Smooth muscle cell (in vitro differentiated cells): ENCODE data around the gene SH3TC1. TPM values are rescaled to one million over a fixed set of nuclear protein-coding genes. Genes with fewer than 3 reads are reported as not detected.
A peak's percentile ranks its signal among the peaks of the same experiment; 100 is the strongest.

Experiments used
- DNase-seq: peaks from one replicate; lab custom pipeline; 2025; ENCODE audit not compliant: unreplicated experiment; lab: John Stamatoyannopoulos, UW
- H2AFZ ChIP-seq: fragments of 200-600 bp; sonication (generic); 2 replicates; pipeline ENCODE4 v1.6.0; 2016; ENCODE audit warnings: antibody characterized with exemption, low read depth, mild to moderate bottlenecking
- H3F3A ChIP-seq: fragments of 200-600 bp; sonication (generic); 2 replicates; pipeline ENCODE4 v1.6.0; 2017; ENCODE audit warnings: antibody characterized with exemption, low read depth
- H3K27ac ChIP-seq: fragments of 200-600 bp; sonication (generic); 2 replicates; pipeline ENCODE4 v1.5.1; 2016; ENCODE audit warnings: low read depth, mild to moderate bottlenecking
- H3K27me3 ChIP-seq: fragments of 200-600 bp; sonication (generic); 2 replicates; pipeline ENCODE4 v1.6.1; 2016; ENCODE audit warnings: low read depth, mild to moderate bottlenecking
- H3K36me3 ChIP-seq: fragments of 200-600 bp; sonication (generic); 2 replicates; pipeline ENCODE4 v1.5.1; 2016; ENCODE audit warnings: low read depth
- H3K4me1 ChIP-seq: fragments of 200-600 bp; sonication (generic); 2 replicates; pipeline ENCODE4 v1.5.1; 2016; ENCODE audit warnings: low read depth
- H3K4me2 ChIP-seq: fragments of 200-600 bp; sonication (generic); 2 replicates; pipeline ENCODE4 v1.6.0; 2016; ENCODE audit warnings: mild to moderate bottlenecking
- H3K4me3 ChIP-seq: fragments of 200-600 bp; sonication (generic); 2 replicates; pipeline ENCODE4 v1.5.1; 2016; ENCODE audit warnings: mild to moderate bottlenecking
- H3K79me2 ChIP-seq: fragments of 200-600 bp; sonication (generic); 2 replicates; pipeline ENCODE4 v1.6.0; 2016; ENCODE audit warnings: low read depth, mild to moderate bottlenecking
- H3K9ac ChIP-seq: fragments of 200-600 bp; sonication (generic); 2 replicates; pipeline ENCODE4 v1.6.0; 2016; ENCODE audit warnings: low read depth
- H3K9me3 ChIP-seq: fragments of 200-600 bp; sonication (generic); replicated peaks from 2 replicates; pipeline ENCODE4 v1.5.1; 2016; ENCODE audit warnings: low read depth
- H4K20me1 ChIP-seq: fragments of 200-600 bp; sonication (generic); 2 replicates; pipeline ENCODE4 v1.6.0; 2016; ENCODE audit warnings: low read depth
- WGBS: methylation state at CpG from one replicate; pipeline ENCODE4 v1.1.7; 2016; ENCODE audit warnings: low lambda C conversion rate; 5-methylcytosine and 5-hydroxymethylcytosine counted together
- polyA plus RNA-seq: library from polyadenylated mRNA; unstranded; fragments of >200 nt; fragmentation: Nextera tagmentation; extraction: Ambion mirVana; gene quantifications from 2 replicates; pipeline ENCODE4 v1.2.1, GENCODE V29; 2016
- total RNA-seq: library from RNA; depleted of rRNA; stranded (reverse); fragments of >200 nt; gene quantifications from 2 replicates; pipeline ENCODE4 v1.2.3, GENCODE V29; 2014
- TF ChIP-seq, protein P1 (sequence below): fragments of 200-600 bp; sonication (generic); IDR thresholded peaks from 2 replicates; pipeline ENCODE4 v1.5.1; 2017; ENCODE audit warnings: borderline replicate concordance, mild to moderate bottlenecking, antibody characterized with exemption; ENCODE audit not compliant: insufficient read depth, poor library complexity, severe bottlenecking

SH3TC1 gene
- total RNA-seq (7.8 TPM in 2 replicates), polyA plus RNA-seq (12.1 and 17.7 TPM in 2 replicates)

- Histone ChIP-seq H3K27ac (peak within 1 kb of the TSS; percentile 52), H2AFZ (no peak within 1 kb of the TSS), H3K9ac (no peak within 1 kb of the TSS), H3K27me3 (no peaks in the 10 kb centered on the region), H3K79me2 (peaks cover 17% of the 10 kb centered on the region), H3K9me3 (no peaks in the 10 kb centered on the region), H3F3A (no peaks in the 10 kb centered on the region), H3K36me3 (no peaks in the 10 kb centered on the region), H3K4me3 (peak within 1 kb of the TSS; percentile 39), H3K4me1 (peaks cover 11% of the 10 kb centered on the region), H3K4me2 (peak within 1 kb of the TSS; percentile 81), H4K20me1 (no peaks in the 10 kb centered on the region)
- 41% methylated on average over 32 of the region's 32 CpGs for WGBS
- DNase-seq, result peak; percentile 58
- TF ChIP-seq, protein P1, sequence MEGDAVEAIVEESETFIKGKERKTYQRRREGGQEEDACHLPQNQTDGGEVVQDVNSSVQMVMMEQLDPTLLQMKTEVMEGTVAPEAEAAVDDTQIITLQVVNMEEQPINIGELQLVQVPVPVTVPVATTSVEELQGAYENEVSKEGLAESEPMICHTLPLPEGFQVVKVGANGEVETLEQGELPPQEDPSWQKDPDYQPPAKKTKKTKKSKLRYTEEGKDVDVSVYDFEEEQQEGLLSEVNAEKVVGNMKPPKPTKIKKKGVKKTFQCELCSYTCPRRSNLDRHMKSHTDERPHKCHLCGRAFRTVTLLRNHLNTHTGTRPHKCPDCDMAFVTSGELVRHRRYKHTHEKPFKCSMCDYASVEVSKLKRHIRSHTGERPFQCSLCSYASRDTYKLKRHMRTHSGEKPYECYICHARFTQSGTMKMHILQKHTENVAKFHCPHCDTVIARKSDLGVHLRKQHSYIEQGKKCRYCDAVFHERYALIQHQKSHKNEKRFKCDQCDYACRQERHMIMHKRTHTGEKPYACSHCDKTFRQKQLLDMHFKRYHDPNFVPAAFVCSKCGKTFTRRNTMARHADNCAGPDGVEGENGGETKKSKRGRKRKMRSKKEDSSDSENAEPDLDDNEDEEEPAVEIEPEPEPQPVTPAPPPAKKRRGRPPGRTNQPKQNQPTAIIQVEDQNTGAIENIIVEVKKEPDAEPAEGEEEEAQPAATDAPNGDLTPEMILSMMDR, result no peak
These were observed at the start of gene SH3TC1 for GRCh38 chr4:8198906-8199593. Gene SH3TC1, plus strand, starts transcription at chr4:8199290. Its CDS starts 5,905 bp downstream, at chr4:8205195.

DNA sequence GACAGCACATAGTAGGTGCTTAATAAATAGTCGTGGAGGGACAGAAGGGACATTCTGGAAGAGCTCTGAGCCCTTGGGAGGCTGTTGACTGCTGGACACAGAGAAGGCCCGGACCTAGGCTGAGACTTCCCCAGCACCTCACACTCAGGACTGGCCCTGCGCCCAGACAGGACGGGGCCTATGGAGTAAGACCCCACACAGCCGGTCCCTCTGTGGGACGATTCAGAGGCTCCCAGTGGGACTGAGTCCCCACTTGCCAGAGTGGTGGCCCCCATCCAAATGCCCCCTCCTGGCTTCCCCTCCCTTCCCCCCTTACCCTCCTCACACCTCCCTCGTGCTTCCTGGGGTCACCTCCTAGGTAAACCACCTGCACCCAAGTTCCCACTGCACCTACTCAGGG, 49.4 kb upstream of the SH3TC1 start:
- H3K4me3 ChIP-seq, result no peak overlapping the region
- WGBS, result 88% methylated on average over 7 of the region's 7 CpGs
- TF ChIP-seq, protein P1, result no peak
- no peaks in the 10 kb centered on the region for H3F3A ChIP-seq
- H3K9ac ChIP-seq, result no peak overlapping the region
- H3K9me3 ChIP-seq, result no peaks in the 10 kb centered on the region
- H3K27ac ChIP-seq, result no peak overlapping the region
- no peaks in the 10 kb centered on the region for H3K36me3 ChIP-seq
- no peaks in the 10 kb centered on the region for H3K79me2 ChIP-seq
- H2AFZ ChIP-seq, result no peak overlapping the region
- H3K4me2 ChIP-seq, result no peak overlapping the region
- no peaks in the 10 kb centered on the region for H3K4me1 ChIP-seq
- no peak for DNase-seq
- peaks cover 5% of the 10 kb centered on the region for H3K27me3 ChIP-seq
- no peaks in the 10 kb centered on the region for H4K20me1 ChIP-seq

- peaks cover 5% of the 10 kb centered on the region for H3K27me3 ChIP-seq
- no peak for DNase-seq
- WGBS, result 83% methylated on average over 29 of the region's 29 CpGs
These were observed 48.7 kb upstream of the SH3TC1 start for GRCh38 chr4:8150152-8151090.

More at GRCh38 chr4:8150152-8151090, 48.7 kb upstream of the SH3TC1 start:
- Histone ChIP-seq H3K79me2 (no peaks in the 10 kb centered on the region), H3K36me3 (no peaks in the 10 kb centered on the region), H3K9ac (no peak overlapping the region), H3K9me3 (no peaks in the 10 kb centered on the region), H3F3A (no peaks in the 10 kb centered on the region), H4K20me1 (no peaks in the 10 kb centered on the region), H3K4me2 (no peak overlapping the region), H3K4me1 (no peaks in the 10 kb centered on the region), H3K27ac (no peak overlapping the region), H2AFZ (no peak overlapping the region), H3K4me3 (no peak overlapping the region)
- TF ChIP-seq, protein P1, result no peak
